Activated CD4-positive, alpha-beta T cell treated with anti-CD3 and anti-CD28 coated beads, Interleukin-2, amount 50 U/mL, for 16 hours (primary cell): ENCODE results near the gene AMN1.
"Not testable (repeated sequence)": the region's sequence is repeated elsewhere in the genome, so short reads cannot be mapped to it uniquely, and the experiment has no call there.

Experiments used
- DNase-seq: peaks from one replicate; pipeline ENCODE4 v3.0.0-alpha.2; 2020

The AMN1 gene

DNA sequence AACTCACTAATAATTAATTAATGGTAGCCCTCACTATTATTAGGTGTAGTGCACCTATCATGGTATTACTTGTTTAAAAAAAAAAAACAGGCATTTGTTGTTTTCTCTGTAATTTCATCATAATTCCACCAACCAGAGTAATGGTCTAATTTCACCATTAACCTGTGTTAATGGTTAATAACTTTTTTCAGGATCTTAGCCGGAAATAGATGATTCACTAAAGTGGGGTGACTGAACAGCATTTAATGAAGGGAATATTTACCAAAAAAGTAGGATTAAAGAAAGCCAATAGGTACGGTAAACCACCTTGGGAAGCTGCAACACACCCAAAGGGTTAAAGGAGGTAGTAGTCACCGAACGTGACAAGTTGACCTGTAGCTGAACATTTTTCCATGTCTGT is 56.3 kb downstream of the AMN1 start:
- DNase-seq: no peak

DNA sequence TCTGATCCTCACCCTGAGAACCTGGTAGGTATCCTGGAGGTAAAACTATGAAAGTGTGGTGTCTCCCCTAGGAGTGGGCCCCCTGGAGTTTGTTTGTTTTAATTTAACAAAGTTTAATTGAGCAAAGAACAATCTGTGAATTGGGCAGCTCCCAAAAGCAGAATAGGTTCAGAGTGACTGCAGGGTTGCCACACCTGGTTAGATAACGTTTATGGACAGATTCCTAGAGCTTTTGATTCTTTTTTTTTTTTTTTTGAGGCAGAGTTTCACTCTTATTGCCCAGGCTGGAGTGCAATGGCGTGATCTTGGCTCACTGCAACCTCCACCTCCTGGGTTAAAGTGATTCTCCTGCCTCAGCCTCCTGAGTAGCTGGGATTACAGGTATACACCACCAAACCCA is 59.2 kb downstream of the AMN1 start:
- DNase-seq: not testable (repeated sequence)

DNA sequence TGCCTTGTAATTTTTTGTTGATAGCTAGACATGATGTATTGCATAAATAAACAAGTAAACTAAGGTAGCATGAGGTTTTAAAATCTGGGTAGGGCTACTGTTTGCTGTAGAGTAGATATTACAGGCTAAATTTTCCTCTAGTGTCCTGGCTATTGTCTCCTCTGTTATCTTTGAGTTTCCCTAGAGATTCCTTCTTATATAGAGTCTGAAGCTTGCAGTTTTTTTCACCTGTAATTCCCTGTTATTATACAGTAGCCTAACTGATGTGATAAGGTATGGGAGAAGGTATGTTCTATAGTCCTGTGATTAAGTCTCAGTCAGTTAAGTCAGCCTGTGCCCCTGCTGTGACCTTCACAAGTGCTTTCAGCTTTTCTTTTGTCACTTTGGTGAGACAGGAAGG is 59.8 kb downstream of the AMN1 start:
- no peak for DNase-seq

DNA sequence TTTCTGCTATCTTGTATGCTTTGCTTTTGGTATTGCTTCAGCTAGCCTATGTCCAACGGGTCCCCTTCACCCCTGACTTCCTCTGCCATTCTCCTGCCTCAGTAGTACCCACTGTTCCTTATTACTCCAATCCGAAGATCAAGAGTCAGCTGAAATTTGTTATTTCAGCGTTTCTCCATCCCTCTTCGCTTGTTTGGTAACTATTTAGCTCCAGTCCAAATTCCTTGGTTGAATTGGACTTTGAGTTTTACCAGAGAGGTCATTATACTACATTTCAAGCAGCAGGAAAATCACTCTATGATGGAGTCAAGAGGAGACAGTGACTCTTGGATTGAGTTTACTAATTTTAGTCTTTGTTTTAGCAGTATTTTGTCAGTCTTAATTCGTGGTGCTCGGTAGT is 64.8 kb downstream of the AMN1 start:
- DNase-seq: no peak

DNA sequence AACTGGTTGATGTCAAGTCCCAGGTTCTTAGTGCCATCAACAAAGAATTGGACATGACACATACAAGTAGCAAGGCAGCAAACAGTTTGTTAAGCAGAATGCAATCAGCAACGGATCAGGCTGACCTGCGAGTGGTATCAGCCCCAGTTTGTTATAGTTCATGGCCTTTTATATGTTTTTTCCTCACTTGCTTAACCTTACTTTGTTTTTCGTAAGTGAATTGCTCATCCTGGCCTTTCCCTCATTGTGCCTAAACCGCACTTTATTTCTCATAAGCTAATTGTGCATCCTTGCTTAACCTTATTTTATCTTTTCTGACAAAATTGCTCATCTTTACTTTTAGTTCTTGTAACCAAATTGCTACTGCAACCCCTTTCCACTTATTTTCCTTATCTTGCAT is 65.2 kb downstream of the AMN1 start:
- no peak for DNase-seq

DNA sequence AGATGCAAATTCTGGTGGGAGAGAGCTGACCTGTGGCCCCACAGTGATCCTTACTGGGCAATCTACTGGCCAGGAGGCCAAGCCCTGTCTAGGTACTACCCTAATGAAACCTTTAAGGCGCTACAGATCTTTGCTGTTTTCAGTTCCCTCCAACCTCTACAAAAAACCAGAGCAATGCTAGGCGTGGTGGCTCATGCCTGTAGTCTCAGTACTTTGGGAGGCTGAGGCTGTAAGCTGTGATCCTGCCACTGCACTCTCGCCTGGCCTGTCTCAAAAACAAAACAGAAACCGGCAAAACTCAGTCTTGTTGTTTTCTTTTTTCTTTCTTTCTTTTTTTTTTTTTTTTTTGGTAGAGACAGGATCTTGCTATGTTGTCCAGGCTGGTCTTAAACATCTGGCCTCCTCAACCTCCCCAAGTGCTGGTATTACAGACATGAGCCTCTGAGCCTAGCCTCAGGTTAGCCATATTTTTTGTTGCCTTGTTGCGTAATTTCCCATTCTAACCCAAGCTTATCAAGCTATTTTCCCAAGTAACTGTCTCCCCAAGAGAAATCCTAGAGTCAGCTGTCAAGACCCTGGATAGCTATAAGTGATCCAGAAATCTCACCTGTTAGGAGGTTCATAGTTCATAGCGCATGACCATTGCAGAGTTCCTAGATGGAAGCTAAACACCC is 66.5 kb downstream of the AMN1 start:
- no peak for DNase-seq

DNA sequence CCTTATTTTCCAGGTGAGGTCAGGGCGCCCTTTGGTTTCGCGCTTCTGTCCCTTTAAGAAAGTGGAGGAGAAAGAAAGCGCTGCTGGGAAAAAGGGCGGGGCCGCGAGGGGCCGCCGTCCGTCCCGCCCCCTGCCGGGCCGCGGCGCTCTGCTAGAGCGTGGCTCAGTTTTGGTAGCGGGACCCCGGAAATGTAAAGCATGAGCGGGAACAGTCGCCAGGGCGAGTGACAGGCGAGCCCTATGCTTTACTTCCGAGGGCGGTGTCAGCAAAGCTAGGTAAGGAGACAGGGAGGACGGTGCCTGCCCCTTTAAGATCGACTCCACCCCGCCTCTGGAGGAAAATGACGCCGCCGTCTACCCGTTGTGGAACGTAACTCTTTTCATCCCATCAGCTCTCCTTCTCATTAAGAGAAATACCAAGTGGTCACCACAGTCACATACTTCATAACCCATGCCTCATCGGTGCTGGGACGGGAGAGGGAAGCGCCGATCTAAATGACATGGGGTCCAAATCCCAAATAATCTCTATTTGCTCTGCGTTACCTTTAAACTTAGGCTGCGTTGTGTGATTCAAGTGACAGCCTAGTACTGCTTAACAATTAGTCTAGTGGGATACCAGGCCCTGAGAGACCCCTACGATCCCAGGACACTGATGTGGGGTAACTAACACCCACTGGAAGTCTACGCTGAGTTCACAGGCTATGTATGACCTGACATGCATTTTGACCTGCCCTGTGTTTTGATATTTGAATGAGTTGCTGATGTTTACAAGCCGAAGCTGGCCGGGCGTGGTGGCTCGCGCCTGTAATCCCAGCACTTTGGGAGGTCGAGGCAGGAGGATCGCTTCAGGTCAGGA is 69.5 kb downstream of the AMN1 start, which contains the start of gene ETFBKMT:
Gene ETFBKMT (plus strand): TSS at position 602 of the 856 bp plus-strand sequence. CDS start 2,266 bp downstream, outside the sequence.
- DNase-seq: peak; percentile 98

DNA sequence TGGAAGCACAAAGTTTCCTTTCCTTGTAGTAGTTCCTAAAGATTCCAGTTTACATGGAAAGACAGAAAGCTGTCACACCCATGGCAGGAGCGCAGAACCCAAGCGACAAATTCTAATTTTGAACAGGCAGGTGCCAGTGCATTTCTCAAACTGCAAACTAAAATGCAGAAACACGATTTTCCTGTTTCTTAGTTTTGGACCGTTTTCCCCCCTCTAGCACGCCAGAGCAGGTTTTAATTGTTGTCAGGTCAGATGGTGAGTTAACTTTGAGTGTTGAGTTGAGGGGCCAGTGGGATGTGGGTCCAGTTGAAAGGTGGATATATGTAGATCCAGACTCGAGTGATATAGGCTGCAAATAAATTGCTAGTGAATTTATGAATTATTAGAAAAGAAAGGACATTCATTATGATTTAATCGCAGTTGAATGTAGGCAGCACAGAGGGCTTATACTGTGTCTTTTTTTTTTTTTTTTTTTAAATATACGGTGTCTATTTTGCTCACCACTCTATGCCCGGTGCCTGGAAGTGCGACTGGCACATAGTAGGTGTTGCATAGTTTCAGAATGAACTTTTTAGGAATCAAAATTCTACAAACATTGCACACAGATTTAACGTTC is 70.2 kb downstream of the AMN1 start:
- DNase-seq: no peak

GRCh38 chr12:31655792-31656191 is 73.0 kb downstream of the AMN1 start:
- DNase-seq: no peak

- no peak for DNase-seq
These were observed 73.6 kb downstream of the AMN1 start for GRCh38 chr12:31655208-31655607.

DNA sequence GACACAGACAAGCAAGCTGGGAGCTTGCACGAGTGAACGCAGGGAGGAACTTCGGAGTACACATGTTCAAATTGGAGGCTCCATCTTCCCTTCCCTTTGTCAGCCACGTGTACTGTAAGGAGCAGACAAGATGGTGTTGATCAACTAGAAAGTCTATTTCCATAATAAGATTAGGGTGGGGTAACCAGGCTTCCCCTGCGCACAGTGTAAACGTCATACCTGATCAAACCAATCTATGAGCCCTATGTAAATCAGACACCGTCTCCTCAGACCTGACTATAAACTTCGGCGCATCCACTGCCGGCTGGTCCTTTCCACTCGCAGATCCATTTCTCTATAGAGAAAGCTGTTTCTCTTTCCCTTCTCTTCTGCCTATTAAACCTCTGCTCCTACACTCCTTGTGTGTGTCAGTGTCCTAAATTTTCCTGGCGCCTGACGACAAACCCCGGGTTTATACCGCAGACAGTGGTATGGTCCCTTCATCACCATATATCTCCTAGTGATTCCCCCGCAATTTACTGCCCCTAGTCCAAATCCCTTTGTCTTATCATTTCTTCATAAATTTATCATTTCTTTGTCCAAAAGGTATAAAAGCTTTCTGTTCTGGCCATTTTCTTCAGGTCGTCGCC is 76.8 kb downstream of the AMN1 start:
- DNase-seq: no peak

DNA sequence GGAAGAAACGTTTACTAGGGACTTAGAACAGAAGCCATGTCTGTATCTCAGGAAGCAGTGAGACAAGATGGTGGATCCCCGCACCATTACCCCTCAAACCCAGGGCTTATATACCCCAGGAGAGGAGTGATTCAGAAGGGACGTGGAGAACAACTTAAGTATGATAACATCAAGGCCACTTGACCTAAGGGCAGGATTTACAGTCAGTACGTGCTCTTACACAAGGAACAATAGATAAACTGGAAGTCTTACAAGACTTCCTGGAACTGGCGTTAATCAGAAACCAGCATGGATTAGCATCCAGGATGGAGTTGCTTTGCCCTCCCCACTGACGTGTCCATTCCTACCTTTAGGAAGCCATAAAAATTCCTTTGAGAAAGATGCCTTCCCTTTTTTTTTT is 77.9 kb downstream of the AMN1 start:
- DNase-seq: no peak

DNA sequence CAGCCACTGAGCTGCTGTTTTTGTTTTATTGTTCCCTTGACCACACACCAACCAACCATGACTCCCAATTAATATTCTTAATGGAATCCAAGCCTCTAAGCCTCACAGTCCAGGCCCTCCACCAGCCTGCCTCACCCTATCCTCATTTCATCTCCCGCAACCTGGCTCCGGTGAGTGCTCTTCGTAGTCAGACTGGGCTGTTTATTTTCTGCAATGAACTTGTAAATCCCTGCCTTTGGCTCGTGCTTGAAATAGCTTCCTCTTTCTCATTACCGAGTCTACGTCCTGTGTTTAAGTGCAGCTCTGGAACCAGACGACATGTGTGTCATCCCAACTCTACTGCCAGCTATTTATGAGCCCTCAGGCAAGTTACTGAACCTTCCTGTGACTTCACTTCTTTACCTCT is 81.7 kb downstream of the AMN1 start:
- no peak for DNase-seq

DNA sequence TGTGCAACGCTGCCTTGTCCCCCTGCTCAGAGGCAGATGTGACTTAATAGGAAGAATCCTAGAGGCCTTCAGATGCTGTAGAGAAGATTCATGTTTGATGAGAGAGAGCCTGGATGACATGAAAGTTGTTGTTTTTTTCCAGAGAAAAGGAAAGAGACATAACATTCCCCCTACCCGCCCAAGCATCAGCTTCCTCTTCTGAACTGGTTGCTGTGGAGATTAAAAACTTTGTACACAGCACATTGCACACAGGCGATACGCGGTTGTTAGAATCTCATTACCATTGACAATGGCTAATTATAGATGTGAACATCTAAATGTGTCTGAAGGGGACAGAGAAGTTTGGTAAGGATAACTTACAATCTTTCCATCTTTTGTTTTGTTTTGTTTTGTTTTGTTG is 82.9 kb downstream of the AMN1 start:
- DNase-seq: no peak

DNA sequence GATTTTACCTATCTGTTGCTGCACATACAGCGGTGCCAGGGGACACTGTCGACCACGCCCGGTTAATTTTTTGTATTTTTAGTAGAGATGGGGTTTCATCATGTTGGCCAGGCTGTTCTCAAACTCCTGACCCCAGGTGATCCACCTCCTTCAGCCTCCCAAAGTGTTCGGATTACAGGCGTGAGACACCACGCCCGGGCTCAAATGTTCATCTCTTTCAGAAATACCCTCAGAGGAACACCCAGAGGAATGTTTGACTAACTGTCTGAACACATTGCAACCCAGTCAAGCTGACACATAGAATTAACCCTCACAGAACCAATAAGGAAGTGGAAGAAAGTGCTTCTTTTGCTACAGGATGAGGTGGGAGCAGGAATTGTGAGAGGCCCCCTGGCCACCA is 84.3 kb downstream of the AMN1 start:
- no peak for DNase-seq

- no peak for DNase-seq
These were observed 87.2 kb downstream of the AMN1 start for GRCh38 chr12:31641509-31642090.

GRCh38 chr12:31634620-31635019 is 94.2 kb downstream of the AMN1 start:
- DNase-seq: no peak

DNA sequence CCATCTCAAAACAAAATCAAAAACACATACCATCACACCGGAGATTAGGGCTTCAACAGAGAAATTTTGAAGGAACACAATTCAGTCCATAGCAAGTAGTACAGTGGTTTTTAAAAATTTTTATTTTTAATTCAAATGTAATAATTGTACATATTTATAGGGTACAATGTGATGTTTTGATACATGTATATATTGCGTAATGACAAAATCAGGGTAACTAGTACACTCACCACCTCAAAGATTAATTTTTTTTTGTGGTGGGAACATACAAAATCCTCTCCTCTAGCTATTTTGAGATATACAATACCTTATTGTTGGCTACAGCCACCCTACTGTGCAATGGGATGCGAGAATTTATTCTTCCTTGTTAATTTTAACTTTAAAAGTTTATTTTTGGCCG is 95.4 kb downstream of the AMN1 start:
- DNase-seq: no peak

- DNase-seq: no peak
These were observed 97.0 kb downstream of the AMN1 start for GRCh38 chr12:31631809-31632208.

- DNase-seq: no peak
These were observed 97.6 kb downstream of the AMN1 start for GRCh38 chr12:31631023-31631724.

- no peak for DNase-seq
These were observed 98.8 kb downstream of the AMN1 start for GRCh38 chr12:31629756-31630732.
